PC-3 (cell line): ENCODE measurements around the gene SCAF8. TPM values are rescaled to one million over a fixed set of nuclear protein-coding genes. Genes with fewer than 3 reads are reported as not detected.

Experiments used
- ATAC-seq: fragments of 200-7000 bp; cut with Tn5 transposase; 2 replicates; pipeline ENCODE4 v1.9.1; 2020; ENCODE audit warnings: mild to moderate bottlenecking, moderate library complexity
- BruUV-seq: library from RNA; stranded (reverse); fragments of 400-500 nt; replicated peaks from 2 replicates; lab custom pipeline; 2021; lab: Mats Ljungman, UMichigan
- CTCF ChIA-PET: fragments of 300-600 bp; sonication (Branson Sonifier 250); formaldehyde crosslinking; loops from one replicate; lab custom pipeline; 2022; ENCODE audit warnings: antibody characterized with exemption; lab: Charles Lee
- POLR2A ChIA-PET: fragments of 300-600 bp; sonication (Branson Sonifier 250); formaldehyde crosslinking; loops from one replicate; lab custom pipeline; 2022; ENCODE audit warnings: antibody characterized with exemption; ENCODE audit not compliant: unreplicated experiment; lab: Charles Lee
- DNase-seq: peaks from one replicate; pipeline ENCODE4 v3.0.0-alpha.2; 2015
- H2AFZ ChIP-seq: fragments of 300-600 bp; sonication (generic); 2 replicates; pipeline ENCODE4 v1.6.0; 2016; ENCODE audit warnings: antibody characterized with exemption, low read length
- H3F3A ChIP-seq: fragments of 300-600 bp; sonication (generic); one replicate; pipeline ENCODE4 v1.6.0; 2017; ENCODE audit warnings: antibody characterized with exemption, low read length, control low read depth, mild to moderate bottlenecking; ENCODE audit not compliant: unreplicated experiment
- H3K27ac ChIP-seq: fragments of 300-600 bp; sonication (generic); 2 replicates; pipeline ENCODE4 v1.5.1; 2016; ENCODE audit warnings: mild to moderate bottlenecking, low read length
- H3K27me3 ChIP-seq: fragments of 300-600 bp; sonication (generic); 2 replicates; pipeline ENCODE4 v1.6.1; 2016; ENCODE audit warnings: low read length, mixed read lengths
- H3K36me3 ChIP-seq: fragments of 300-600 bp; sonication (generic); 2 replicates; pipeline ENCODE4 v1.6.1; 2016; ENCODE audit warnings: low read depth, mixed run types, low read length, mixed read lengths
- H3K4me1 ChIP-seq: fragments of 300-600 bp; sonication (generic); 2 replicates; pipeline ENCODE4 v1.5.1; 2016; ENCODE audit warnings: low read length; ENCODE audit not compliant: insufficient read depth
- H3K4me2 ChIP-seq: fragments of 300-600 bp; sonication (generic); 2 replicates; pipeline ENCODE4 v1.6.0; 2016; ENCODE audit warnings: low read length
- H3K4me3 ChIP-seq: fragments of 300-600 bp; sonication (generic); 2 replicates; pipeline ENCODE4 v1.5.1; 2016; ENCODE audit warnings: mild to moderate bottlenecking, low read length, mixed read lengths
- H3K79me2 ChIP-seq: fragments of 300-600 bp; sonication (generic); 2 replicates; pipeline ENCODE4 v1.6.1; 2017; ENCODE audit warnings: low read length, mixed read lengths
- H3K9ac ChIP-seq: fragments of 300-600 bp; sonication (generic); 2 replicates; pipeline ENCODE4 v1.6.0; 2016; ENCODE audit warnings: mild to moderate bottlenecking, low read length
- H3K9me2 ChIP-seq: fragments of 300-600 bp; sonication (generic); replicated peaks from 2 replicates; pipeline ENCODE4 v1.6.1; 2016; ENCODE audit warnings: mixed run types, low read length, mixed read lengths
- H3K9me3 ChIP-seq: fragments of 300-600 bp; sonication (generic); 2 replicates; pipeline ENCODE4 v1.6.1; 2016; ENCODE audit warnings: low read length, mixed read lengths
- H4K20me1 ChIP-seq: fragments of 300-600 bp; sonication (generic); 2 replicates; pipeline ENCODE4 v1.6.1; 2016; ENCODE audit warnings: low read length, mixed read lengths
- CTCF ChIP-seq: fragments of 300-600 bp; sonication (generic); conservative IDR thresholded peaks from 2 replicates; pipeline ENCODE4 v1.5.1; 2017; ENCODE audit warnings: antibody characterized with exemption, low read depth, mild to moderate bottlenecking, low read length
- EZH2 ChIP-seq: fragments of 300-600 bp; sonication (generic); IDR thresholded peaks from one replicate; pipeline ENCODE4 v1.6.1; 2017; ENCODE audit warnings: antibody characterized with exemption, mild to moderate bottlenecking, low read length; ENCODE audit not compliant: unreplicated experiment
- EZH2phosphoT487 ChIP-seq: fragments of 300-600 bp; sonication (generic); IDR thresholded peaks from 2 replicates; pipeline ENCODE4 v1.6.1; 2018; ENCODE audit warnings: mild to moderate bottlenecking, antibody characterized with exemption, low read length, borderline replicate concordance
- intact Hi-C: fragments of 100-400 bp; cut with micrococcal nuclease; formaldehyde crosslinking; loops from 2 replicates; pipeline ENCODE4 v1.9.0; 2023
- total RNA-seq: library from RNA; depleted of rRNA; stranded (reverse); fragments of >200 nt; gene quantifications from 2 replicates; pipeline ENCODE4 v1.2.3, GENCODE V29; 2014

SCAF8 gene
- total RNA-seq, 1 experiment from 2014 or later = 11.9 TPM

- no peak overlapping the region for H3K27ac ChIP-seq
- H3K9me2 ChIP-seq = no peaks in the 10 kb centered on the region
- H3K36me3 ChIP-seq = no peaks in the 10 kb centered on the region
- no peak for ATAC-seq
- no peak overlapping the region for H2AFZ ChIP-seq
- H3K4me3 ChIP-seq = no peak overlapping the region
- H3K4me1 ChIP-seq = no peaks in the 10 kb centered on the region
- no peaks in the 10 kb centered on the region for H3F3A ChIP-seq
- peaks cover 99% of the 10 kb centered on the region for H3K79me2 ChIP-seq
- peaks cover 51% of the 10 kb centered on the region for H4K20me1 ChIP-seq
- TF ChIP-seq EZH2 = no peak
- TF ChIP-seq CTCF = no peak
- TF ChIP-seq EZH2phosphoT487 = no peak
- intact Hi-C loops = no loop called here
- no TSS peak for BruUV-seq
- DNase-seq = no peak
- H3K9me3 ChIP-seq = no peaks in the 10 kb centered on the region
- ChIA-PET POLR2A (no interaction called here), CTCF (no interaction called here)
- H3K9ac ChIP-seq = no peak overlapping the region
- H3K4me2 ChIP-seq = no peak overlapping the region
- no peaks in the 10 kb centered on the region for H3K27me3 ChIP-seq
Observed at GRCh38 chr6:154749341-154749740, 16.1 kb downstream of the SCAF8 start.

GRCh38 chr6:154751011-154751800 is 18.0 kb downstream of the SCAF8 start:
- no peak for DNase-seq
- ATAC-seq = no peak
- Histone ChIP-seq H3K36me3 (no peaks in the 10 kb centered on the region), H3K4me2 (no peak overlapping the region), H3K9me2 (no peaks in the 10 kb centered on the region), H3K27me3 (no peaks in the 10 kb centered on the region), H3F3A (no peaks in the 10 kb centered on the region), H3K9ac (no peak overlapping the region), H3K4me3 (no peak overlapping the region), H3K9me3 (no peaks in the 10 kb centered on the region), H2AFZ (no peak overlapping the region), H3K27ac (no peak overlapping the region), H3K4me1 (no peaks in the 10 kb centered on the region), H3K79me2 (peaks cover 99% of the 10 kb centered on the region), H4K20me1 (peaks cover 56% of the 10 kb centered on the region)
- CTCF ChIA-PET = no interaction called here
- TF ChIP-seq CTCF (no peak), EZH2phosphoT487 (no peak), EZH2 (no peak)
- BruUV-seq = no TSS peak
- POLR2A ChIA-PET = no interaction called here
- intact Hi-C loops = no loop called here

GRCh38 chr6:154752022-154752421 is 18.8 kb downstream of the SCAF8 start:
- intact Hi-C loops = no loop called here
- Histone ChIP-seq H3K27ac (no peak overlapping the region), H2AFZ (no peak overlapping the region), H3K9me2 (no peaks in the 10 kb centered on the region), H4K20me1 (peaks cover 58% of the 10 kb centered on the region), H3K27me3 (no peaks in the 10 kb centered on the region), H3K79me2 (peaks cover 99% of the 10 kb centered on the region), H3K36me3 (no peaks in the 10 kb centered on the region), H3K9me3 (no peaks in the 10 kb centered on the region), H3F3A (no peaks in the 10 kb centered on the region), H3K4me3 (no peak overlapping the region), H3K9ac (no peak overlapping the region), H3K4me1 (no peaks in the 10 kb centered on the region), H3K4me2 (no peak overlapping the region)
- ATAC-seq (no peak), DNase-seq (no peak)
- ChIA-PET POLR2A (no interaction called here), CTCF (no interaction called here)
- TF ChIP-seq CTCF (no peak), EZH2 (no peak), EZH2phosphoT487 (no peak)
- no TSS peak for BruUV-seq
